HG03108 (cell line): ENCODE measurements around the gene SLC41A2.

Source experiments
- ATAC-seq: cut with Tn5 transposase; IDR thresholded peaks from one replicate; pipeline ENCODE4 v1.9.1; 2021; ENCODE audit warnings: moderate library complexity; ENCODE audit not compliant: unreplicated experiment

SLC41A2 gene

DNA sequence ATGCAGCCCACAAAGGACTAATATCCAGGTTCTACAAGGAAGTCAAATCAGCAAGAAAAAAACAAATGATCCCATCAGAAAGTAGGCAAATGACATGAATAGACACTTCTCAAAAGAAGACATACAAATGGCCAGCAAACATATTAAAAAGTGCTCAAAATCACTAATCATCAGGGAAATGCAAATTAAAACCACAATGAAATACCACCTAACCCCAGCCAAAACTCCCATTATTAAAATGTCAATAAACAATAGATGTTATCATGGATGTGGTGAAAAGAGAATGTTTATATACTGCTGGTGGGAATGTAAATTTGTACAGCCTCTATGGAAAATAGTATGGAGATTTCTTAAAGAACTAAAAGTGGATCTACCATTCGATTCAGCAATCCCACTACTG is 25.0 kb downstream of the SLC41A2 start:
- no peak for ATAC-seq

DNA sequence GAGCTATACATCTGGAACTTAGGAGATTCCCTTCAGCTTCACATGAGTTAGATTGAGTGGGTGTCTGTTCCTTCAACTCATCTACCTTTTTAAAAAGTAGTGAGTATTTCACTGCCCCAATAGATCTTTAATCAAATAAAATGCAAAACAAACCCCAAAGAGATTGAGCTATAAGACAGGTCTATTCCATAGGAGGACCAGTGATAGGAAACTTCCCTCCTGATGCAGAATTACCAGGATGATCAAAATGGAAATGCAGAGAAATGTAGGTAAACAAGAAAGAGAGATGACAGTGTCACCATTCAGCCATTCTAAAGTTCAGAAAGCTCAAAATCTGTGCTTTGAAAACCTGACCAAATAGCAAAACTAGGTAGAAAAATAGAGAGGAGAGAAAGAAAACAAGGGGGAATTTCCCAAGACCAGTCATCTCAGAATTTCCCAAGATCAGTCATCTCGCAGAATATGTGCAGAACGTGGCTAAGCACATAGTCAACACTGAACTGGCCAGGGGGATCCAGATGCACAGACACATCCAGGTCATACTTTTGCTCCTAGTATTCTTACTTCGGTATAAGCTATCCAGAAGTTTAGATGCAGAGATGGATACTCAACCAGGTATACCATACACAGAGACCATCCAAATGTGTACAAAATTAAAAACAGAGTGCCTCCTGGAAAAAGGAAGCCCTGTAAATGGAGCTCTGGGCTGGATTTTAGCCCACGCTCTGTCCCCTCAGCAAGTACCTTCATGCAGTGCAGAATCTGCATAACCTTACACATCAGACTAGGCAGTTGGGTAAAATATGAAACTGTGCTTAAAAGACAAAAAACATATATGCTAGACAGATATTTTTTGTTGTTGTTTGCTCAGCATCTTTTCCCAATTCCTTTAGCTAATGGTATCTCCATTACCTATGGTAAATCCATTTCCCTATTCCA is 27.4 kb downstream of the SLC41A2 start:
- peak; percentile 88 for ATAC-seq

DNA sequence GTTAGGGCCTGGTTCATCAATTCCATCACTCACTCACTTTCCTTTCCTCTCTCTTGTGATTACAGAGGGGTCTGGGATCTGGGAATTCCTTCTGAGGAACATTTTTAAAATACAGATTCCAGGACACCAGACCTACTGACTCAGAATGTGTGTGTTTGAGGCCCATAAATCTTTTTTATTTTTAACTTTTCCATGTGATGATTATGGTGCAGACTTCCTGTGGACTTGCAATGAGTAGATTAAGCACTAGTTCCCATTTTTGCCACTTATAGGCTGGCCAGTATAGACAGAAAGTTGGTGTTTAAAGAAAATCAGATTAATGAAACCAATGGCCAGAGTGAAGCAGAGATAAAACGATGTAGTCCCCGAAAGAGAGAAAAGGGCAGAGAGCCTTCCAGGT is 28.1 kb downstream of the SLC41A2 start:
- peak; percentile 8 for ATAC-seq

DNA sequence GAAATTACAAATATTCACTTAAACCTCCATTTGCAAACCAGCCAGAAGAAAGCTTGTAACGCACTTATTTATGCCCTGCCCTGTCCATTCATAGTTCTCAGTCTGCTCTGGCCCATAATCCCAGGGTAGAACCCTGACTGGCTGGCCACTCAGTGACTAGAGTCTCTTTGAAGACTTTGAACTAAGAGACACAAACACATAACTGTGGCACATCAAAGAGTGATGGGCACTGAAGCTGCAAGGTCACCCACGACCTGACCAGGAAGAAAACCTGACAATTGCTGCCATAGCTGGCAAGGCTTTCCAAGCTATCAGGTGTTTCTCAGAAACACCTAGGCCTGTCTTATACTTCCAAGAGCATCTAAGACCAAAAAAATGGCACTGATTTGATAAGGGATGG is 28.7 kb downstream of the SLC41A2 start:
- no peak for ATAC-seq

DNA sequence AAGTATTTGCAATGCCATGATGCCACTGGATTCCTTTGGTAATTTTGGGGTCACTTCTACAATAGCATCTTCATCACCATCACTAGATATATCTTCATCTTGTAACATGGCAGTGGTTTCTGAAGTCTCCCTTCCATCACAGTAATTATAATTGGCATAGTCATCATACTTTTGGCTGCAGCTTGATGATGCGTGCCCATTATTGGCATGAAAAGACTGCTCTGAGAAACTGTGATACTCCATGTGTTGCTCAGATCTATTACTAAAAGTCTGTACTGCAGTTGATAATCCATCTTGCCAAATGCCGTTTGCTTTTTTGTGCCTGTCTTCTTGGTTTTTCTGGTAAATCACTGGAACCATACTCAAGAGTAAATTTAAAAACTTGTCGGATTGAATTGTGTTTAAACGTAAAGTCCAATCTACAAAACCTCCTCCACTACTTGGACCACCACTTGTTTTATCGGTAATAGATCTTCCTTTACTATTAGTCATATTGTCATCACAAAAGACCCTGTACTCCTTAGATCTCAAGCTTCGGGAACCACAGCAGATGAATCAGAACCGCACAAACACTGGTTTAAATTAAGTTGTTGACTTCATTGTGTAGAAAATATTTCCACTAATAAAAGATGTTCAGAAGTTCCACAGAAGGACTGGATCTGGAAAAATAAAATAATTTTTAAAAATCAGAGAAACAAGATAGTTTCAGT is 29.9 kb downstream of the SLC41A2 start:
- no peak for ATAC-seq

DNA sequence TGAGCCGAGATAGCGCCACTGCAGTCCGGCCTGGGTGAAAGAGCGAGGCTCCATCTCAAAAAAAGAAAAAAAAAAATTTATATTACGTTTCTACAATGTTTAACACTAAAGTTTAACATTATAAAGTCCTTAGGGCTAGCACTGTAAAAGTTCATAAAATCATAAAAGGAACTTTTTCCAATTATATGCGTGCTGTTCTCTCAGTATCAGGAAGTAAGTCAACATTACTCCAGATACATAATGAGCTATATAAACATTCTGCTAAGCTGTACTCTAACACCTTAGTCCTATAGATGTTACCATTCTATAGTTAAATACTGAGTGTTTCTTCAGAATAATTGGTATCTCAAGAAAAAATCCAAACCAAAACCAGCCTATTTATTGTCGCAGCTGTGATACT is 32.6 kb downstream of the SLC41A2 start:
- no peak for ATAC-seq

DNA sequence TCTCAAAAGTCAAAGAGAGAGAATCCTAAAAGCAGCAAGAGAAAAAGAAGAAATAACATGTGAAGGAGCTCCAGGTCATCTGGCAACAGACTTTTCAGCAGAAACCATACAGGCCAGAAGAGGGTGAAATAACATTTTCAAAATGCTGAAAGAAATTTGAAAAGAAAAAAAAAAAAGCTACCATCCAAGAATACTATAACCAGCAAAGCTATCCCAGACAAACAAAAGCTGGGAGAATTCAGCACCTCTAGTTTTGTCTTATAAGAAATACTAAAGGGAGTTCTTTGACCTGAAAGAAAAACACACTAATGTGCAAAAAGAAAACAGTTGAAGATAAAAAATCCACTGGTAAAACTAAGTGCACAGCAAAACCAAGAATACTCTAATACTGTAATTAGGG is 36.8 kb downstream of the SLC41A2 start:
- ATAC-seq = no peak

DNA sequence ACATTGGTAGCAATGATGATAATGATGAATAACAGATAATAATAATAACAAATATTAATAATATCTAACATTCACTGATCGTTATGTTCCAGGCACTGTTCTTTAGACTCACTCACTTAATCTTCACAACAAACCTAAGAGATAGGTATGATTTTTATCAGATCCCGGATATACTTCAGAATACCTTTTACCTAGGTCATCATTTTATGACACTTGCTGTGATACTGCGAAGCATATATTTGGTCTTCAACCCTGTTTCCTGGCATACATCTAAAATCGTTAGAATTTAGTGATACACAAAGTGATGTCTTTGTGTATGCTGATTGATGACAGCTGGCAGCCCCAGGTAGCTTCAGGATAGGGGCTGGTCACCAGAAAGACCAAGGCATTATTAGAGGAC is 46.1 kb downstream of the SLC41A2 start:
- no peak for ATAC-seq

DNA sequence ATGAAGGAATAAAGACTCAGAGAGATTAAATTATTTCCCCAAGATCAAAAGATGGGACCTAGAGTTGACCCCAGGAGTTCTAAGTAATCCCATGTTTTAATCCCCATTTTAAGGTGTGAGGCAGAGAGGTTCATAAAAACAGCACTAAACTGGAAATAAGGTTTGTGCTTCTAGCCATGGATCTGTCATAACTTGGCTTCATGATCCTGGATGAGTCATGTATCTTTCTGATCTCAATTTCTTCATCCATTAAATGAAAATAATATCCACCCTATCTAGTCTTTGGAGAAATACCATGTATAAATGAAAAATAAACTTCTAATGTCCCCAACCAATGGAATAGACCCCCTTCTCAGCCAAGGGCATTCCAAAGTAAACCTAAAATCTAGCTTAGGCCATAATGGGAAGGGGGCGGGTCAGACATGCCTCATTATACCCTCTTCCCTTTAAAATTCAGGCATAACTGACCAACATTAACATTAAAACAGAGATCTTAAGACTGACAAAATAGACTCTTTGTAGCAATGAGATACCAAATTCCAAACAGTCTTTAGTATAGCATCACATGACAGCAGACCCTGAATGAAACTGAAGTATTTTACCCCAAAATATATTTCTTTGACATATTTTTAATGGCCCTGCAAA is 47.8 kb downstream of the SLC41A2 start:
- ATAC-seq = no peak

DNA sequence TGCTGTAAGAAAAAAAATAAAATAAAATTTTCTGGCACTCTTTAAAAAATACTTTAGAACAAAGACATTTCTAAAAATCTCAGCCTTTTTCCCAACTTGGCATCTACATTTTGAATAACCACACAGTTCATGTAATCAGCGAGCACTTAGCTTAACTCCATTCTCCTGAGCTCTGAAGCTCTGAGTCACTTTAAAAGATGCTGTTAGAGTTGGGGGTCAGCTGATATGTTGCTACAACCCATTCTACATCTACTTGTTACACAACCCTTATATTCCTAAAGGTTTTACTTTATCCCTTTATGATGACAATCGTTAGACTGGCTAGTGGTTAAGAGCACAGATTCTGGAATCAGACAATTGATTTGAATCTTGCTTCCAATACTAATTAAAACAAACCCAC is 48.3 kb downstream of the SLC41A2 start:
- ATAC-seq = no peak
